H1 (cell line): ENCODE results near the gene OR52E5. TPM values are rescaled to one million over a fixed set of nuclear protein-coding genes. Genes with fewer than 3 reads are reported as not detected.

Experiments used
- CTCF ChIA-PET: fragments of 300-600 bp; sonication (Branson Sonifier 250); formaldehyde crosslinking; loops from one replicate; lab custom pipeline; 2021; ENCODE audit not compliant: partially characterized antibody; lab: Charles Lee
- POLR2A ChIA-PET: fragments of 300-600 bp; sonication (Branson Sonifier 250); formaldehyde crosslinking; loops from one replicate; lab custom pipeline; 2021; ENCODE audit warnings: inconsistent platforms; ENCODE audit not compliant: partially characterized antibody; lab: Charles Lee
- DNase-seq, 2 experiments: peaks; one replicate each; pipeline versions ENCODE4 v3.0.0 to v3.0.0-alpha.2; 2010 to 2022; ENCODE audit warnings: low spot score in 2 of 2, low read depth in 1 of 2, mixed read lengths in 1 of 2
- FAIRE-seq: peaks from 2 replicates; lab custom pipeline; 2011; peaks lifted over from hg19 to GRCh38; lab: Jason Lieb, UNC
- H2AFZ ChIP-seq: 2 replicates; pipeline ENCODE4 v1.8.1; 2012; ENCODE audit warnings: low read length, inconsistent platforms
- H2AK5ac ChIP-seq: 2 replicates; pipeline ENCODE4 v1.6.1; 2013; ENCODE audit warnings: low read depth, low read length
- H2BK120ac ChIP-seq: replicated peaks from 2 replicates; pipeline ENCODE3; 2013; ENCODE audit warnings: low read depth, low read length, inconsistent platforms
- H2BK12ac ChIP-seq: 2 replicates; pipeline ENCODE4 v1.6.1; 2013; ENCODE audit warnings: low read depth, low read length
- H2BK15ac ChIP-seq: 2 replicates; pipeline ENCODE4 v1.6.1; 2013; ENCODE audit warnings: low read length
- H2BK20ac ChIP-seq: 2 replicates; pipeline ENCODE4 v1.6.1; 2013; ENCODE audit warnings: low read length
- H2BK5ac ChIP-seq: 2 replicates; pipeline ENCODE4 v1.6.1; 2013; ENCODE audit warnings: low read depth, low read length
- H3K14ac ChIP-seq: 2 replicates; pipeline ENCODE4 v1.6.1; 2013; ENCODE audit warnings: inconsistent platforms; ENCODE audit not compliant: insufficient read length
- H3K18ac ChIP-seq: 2 replicates; pipeline ENCODE4 v1.6.1; 2013; ENCODE audit warnings: low read length; ENCODE audit errors: extremely low read depth
- H3K23ac ChIP-seq: 2 replicates; pipeline ENCODE4 v1.6.1; 2013; ENCODE audit warnings: inconsistent platforms; ENCODE audit not compliant: insufficient read length
- H3K23me2 ChIP-seq: 2 replicates; pipeline ENCODE4 v1.6.1; 2013; ENCODE audit warnings: low read depth, low read length
- H3K27ac ChIP-seq: 2 replicates; pipeline ENCODE4 v1.6.1; 2011; ENCODE audit warnings: low read depth, low read length, inconsistent platforms
- H3K27me3 ChIP-seq, 4 experiments: replicated peaks in 1 of 4; 1 replicate in 1 of 4; 2 replicates in 3 of 4; pipeline versions ENCODE4 v1.6.1 to v1.8.1; 2011 to 2013; ENCODE audit warnings: low read length in 3 of 4, mild to moderate bottlenecking in 3 of 4, inconsistent platforms in 2 of 4, mixed read lengths in 2 of 4, moderate library complexity in 1 of 4; ENCODE audit not compliant: control insufficient read depth in 3 of 4, insufficient read depth in 3 of 4; ENCODE audit errors: extremely low read depth in 1 of 4
- H3K36me3 ChIP-seq, 4 experiments: 2 replicates each; pipeline versions ENCODE4 v1.6.1 to v1.8.1; 2011 to 2013; ENCODE audit warnings: mild to moderate bottlenecking in 4 of 4, low read length in 3 of 4, moderate library complexity in 2 of 4, control low read depth in 1 of 4, inconsistent platforms in 1 of 4; ENCODE audit not compliant: insufficient read depth in 4 of 4, control insufficient read depth in 2 of 4
- H3K4ac ChIP-seq: replicated peaks from 2 replicates; pipeline ENCODE3; 2013; ENCODE audit warnings: low read length, low read depth, mixed read lengths, inconsistent platforms; ENCODE audit not compliant: insufficient read length
- H3K4me1 ChIP-seq, 4 experiments: replicated peaks in 1 of 4; 1 replicate in 1 of 4; 2 replicates in 3 of 4; pipeline versions ENCODE4 v1.6.1 to v1.8.1; 2011 to 2013; ENCODE audit warnings: low read length in 3 of 4, inconsistent platforms in 2 of 4, mixed read lengths in 1 of 4; ENCODE audit not compliant: insufficient read depth in 4 of 4, control insufficient read depth in 3 of 4
- H3K4me2 ChIP-seq, 2 experiments: 2 replicates each; pipeline versions ENCODE4 v1.6.1 to v1.8.1; 2011 to 2013; ENCODE audit warnings: low read depth in 2 of 2, low read length in 2 of 2, control low read depth in 1 of 2, inconsistent platforms in 1 of 2, mild to moderate bottlenecking in 1 of 2; ENCODE audit not compliant: insufficient read depth in 1 of 2
- H3K4me3 ChIP-seq, 4 experiments: fragments of 200-600, 300-600 bp in 1 of 4; sonication (generic), shearing (Covaris generic), sonication (Bioruptor Twin) in 1 of 4; 2 replicates each; pipeline versions ENCODE4 v1.5.1 to v1.8.1; 2011 to 2016; ENCODE audit warnings: low read length in 4 of 4, low read depth in 3 of 4, control low read depth in 2 of 4, inconsistent platforms in 2 of 4, mild to moderate bottlenecking in 2 of 4, mixed read lengths in 1 of 4, moderate library complexity in 1 of 4; ENCODE audit not compliant: insufficient read depth in 2 of 4; ENCODE audit errors: extremely low read depth in 1 of 4
- H3K56ac ChIP-seq: replicated peaks from 2 replicates; pipeline ENCODE3; 2013; ENCODE audit warnings: low read depth, mild to moderate bottlenecking, mixed read lengths, low read length, inconsistent platforms; ENCODE audit not compliant: insufficient read length
- H3K79me1 ChIP-seq: 2 replicates; pipeline ENCODE4 v1.6.1; 2013; ENCODE audit warnings: low read depth, low read length, control low read depth
- H3K79me2 ChIP-seq, 2 experiments: 2 replicates each; pipeline versions ENCODE4 v1.6.1 to v1.8.1; 2012 to 2013; ENCODE audit warnings: low read length in 2 of 2, mild to moderate bottlenecking in 2 of 2, inconsistent platforms in 1 of 2; ENCODE audit not compliant: insufficient read depth in 2 of 2, control insufficient read depth in 1 of 2
- H3K9ac ChIP-seq, 4 experiments: replicated peaks in 1 of 4; 1 replicate in 1 of 4; 2 replicates in 3 of 4; pipeline versions ENCODE4 v1.6.1 to v1.8.1; 2011 to 2013; ENCODE audit warnings: low read depth in 3 of 4, low read length in 3 of 4, control low read depth in 2 of 4, mild to moderate bottlenecking in 2 of 4, moderate library complexity in 2 of 4, inconsistent platforms in 1 of 4; ENCODE audit errors: extremely low read depth in 1 of 4
- H3K9me3 ChIP-seq, 2 experiments: 2 replicates each; pipeline versions ENCODE4 v1.6.1 to v1.8.1; 2012 to 2013; ENCODE audit warnings: mild to moderate bottlenecking in 2 of 2, moderate library complexity in 2 of 2, control low read depth in 1 of 2, inconsistent platforms in 1 of 2, low read depth in 1 of 2, low read length in 1 of 2, mixed read lengths in 1 of 2; ENCODE audit not compliant: insufficient read depth in 2 of 2
- H4K20me1 ChIP-seq, 2 experiments: replicated peaks in 1 of 2; 2 replicates each; pipeline versions ENCODE3 to v1.8.1; 2011 to 2013; ENCODE audit warnings: inconsistent platforms in 2 of 2, low read length in 2 of 2, mild to moderate bottlenecking in 1 of 2; ENCODE audit not compliant: insufficient read depth in 2 of 2, control insufficient read depth in 1 of 2
- H4K5ac ChIP-seq: 2 replicates; pipeline ENCODE4 v1.6.1; 2013; ENCODE audit warnings: low read length, low read depth, mixed read lengths, inconsistent platforms; ENCODE audit not compliant: insufficient read length
- H4K8ac ChIP-seq: 2 replicates; pipeline ENCODE4 v1.8.0; 2013; ENCODE audit warnings: mild to moderate bottlenecking, moderate library complexity, low read length, inconsistent platforms; ENCODE audit not compliant: insufficient read depth; ENCODE audit errors: extremely low read depth
- H4K91ac ChIP-seq: replicated peaks from 2 replicates; pipeline ENCODE3; 2013; ENCODE audit warnings: low read length, mixed read lengths, inconsistent platforms; ENCODE audit not compliant: insufficient read length
- ATF2 ChIP-seq: IDR thresholded peaks from 2 replicates; pipeline ENCODE4 v1.6.1; 2012; ENCODE audit warnings: low read length, inconsistent platforms
- JUND ChIP-seq: IDR thresholded peaks from 2 replicates; pipeline ENCODE4 v1.6.1; 2011; ENCODE audit warnings: mild to moderate bottlenecking, improper control_type of control experiment, low read length
- KDM1A ChIP-seq: fragments of 200-600, 300-600 bp; sonication (generic); IDR thresholded peaks from 2 replicates; pipeline ENCODE4 v1.7.1; 2016; ENCODE audit warnings: mild to moderate bottlenecking, low read length, borderline replicate concordance
- SIX5 ChIP-seq: IDR thresholded peaks from 2 replicates; pipeline ENCODE4 v1.6.1; 2011; ENCODE audit warnings: mild to moderate bottlenecking, low read depth, low read length
- SP1 ChIP-seq: IDR thresholded peaks from 2 replicates; pipeline ENCODE4 v1.6.1; 2011; ENCODE audit warnings: low read depth, low read length
- SP2 ChIP-seq: IDR thresholded peaks from 2 replicates; pipeline ENCODE4 v1.6.1; 2012; ENCODE audit warnings: mild to moderate bottlenecking, low read length, inconsistent platforms
- SUZ12 ChIP-seq: fragments of 200-600 bp; sonication (generic); IDR thresholded peaks from 2 replicates; pipeline ENCODE4 v1.6.1; 2012; ENCODE audit warnings: mild to moderate bottlenecking, inconsistent platforms, low read length, moderate library complexity, mixed read lengths
- TAF1 ChIP-seq: IDR thresholded peaks from 2 replicates; pipeline ENCODE4 v1.6.1; 2011; ENCODE audit warnings: mild to moderate bottlenecking, low read depth, low read length
- WGBS, 2 experiments: shearing (Covaris generic) in 1 of 2; methylation state at CpG; one replicate each; pipeline versions ENCODE4 v1.1.6 to v1.1.7; 2013 to 2015; ENCODE audit warnings: low lambda C conversion rate in 2 of 2, mixed read lengths in 2 of 2, inconsistent platforms in 1 of 2, low coverage in 1 of 2, missing lambda C conversion rate in 1 of 2; ENCODE audit not compliant: insufficient replicate concordance in 2 of 2, insufficient coverage in 1 of 2, insufficient read length in 1 of 2; ENCODE audit errors: extremely low coverage in 1 of 2, missing lambda C conversion rate in 1 of 2; 5-methylcytosine and 5-hydroxymethylcytosine counted together
- polyA plus RNA-seq, 7 experiments: library from polyadenylated mRNA; depleted of rRNA in 3 of 7; stranded (reverse) in 5 of 7; unstranded in 2 of 7; fragments of >200 nt in 5 of 7; fragments of 200-250 nt in 2 of 7; gene quantifications; 1 replicate in 5 of 7; 2 replicates in 1 of 7; 4 replicates in 1 of 7; pipeline versions ENCODE4 v1.2.1 to v1.2.3, GENCODE V29; 2011 to 2013; ENCODE audit warnings: missing spikeins in 2 of 7, mixed read lengths in 2 of 7
- total RNA-seq: library from RNA; stranded (reverse); fragmentation: NEBNext Ultra II Directional; extraction: Animal tissue kit (Norgen Biotek cat#: 25700); gene quantifications from 2 replicates; pipeline ENCODE4 v1.2.1, GENCODE V29; 2021

The OR52E5 gene
- total and polyA plus RNA-seq, 2 of the 8 experiments (the other 6 are each of a cell fraction or from before 2014, with no cell fraction given): not detected

GRCh38 chr11:5878564-5878963 lies 14.4 kb upstream of the OR52E5 start:
- no peak overlapping the region for H4K5ac ChIP-seq
- CTCF ChIA-PET: interaction anchor here (1.2 kb wide), 1 partner anchor 14 kb away, joined by 3 read pairs; the partner anchor contains the start of gene OR52E5
- no peaks in the 10 kb centered on the region for H3K9me3 ChIP-seq
- H3K14ac ChIP-seq: no peak overlapping the region
- no peak for TF ChIP-seq KDM1A
- TF ChIP-seq SIX5: no peak
- no peak for TF ChIP-seq SUZ12
- no peak for TF ChIP-seq TAF1
- no peak for TF ChIP-seq ATF2
- no peak for TF ChIP-seq SP1
- no peak for TF ChIP-seq SP2
- no peak for TF ChIP-seq JUND
- TF ChIP-seq, all 59 proteins: peak for 0
- no peak overlapping the region for H3K18ac ChIP-seq
- H3K27me3 ChIP-seq: no peaks in the 10 kb centered on the region
- H3K23ac ChIP-seq: no peak overlapping the region
- no peak overlapping the region for H2BK15ac ChIP-seq
- no peak overlapping the region for H2AK5ac ChIP-seq
- FAIRE-seq (no peak), DNase-seq (no peak)
- H3K36me3 ChIP-seq: no peaks in the 10 kb centered on the region
- H2BK120ac ChIP-seq: no peak overlapping the region
- H3K4me1 ChIP-seq: no peaks in the 10 kb centered on the region
- no peak overlapping the region for H2BK12ac ChIP-seq
- H3K79me2 ChIP-seq: no peaks in the 10 kb centered on the region
- no peaks in the 10 kb centered on the region for H3K79me1 ChIP-seq
- H2BK5ac ChIP-seq: no peak overlapping the region
- H3K27ac ChIP-seq: no peak overlapping the region
- H4K8ac ChIP-seq: no peak overlapping the region
- H2AFZ ChIP-seq: no peak overlapping the region
- H3K56ac ChIP-seq: no peak overlapping the region
- H3K9ac ChIP-seq: no peak overlapping the region
- H3K4me2 ChIP-seq: no peak overlapping the region
- WGBS, 2 experiments: 87% methylated on average over 2 of the region's 2 CpGs; no CpG with 5 or more reads in 1 of the 2 experiments
- no peaks in the 10 kb centered on the region for H4K20me1 ChIP-seq
- POLR2A ChIA-PET: no interaction called here
- no peaks in the 10 kb centered on the region for H3K23me2 ChIP-seq
- H4K91ac ChIP-seq: no peak overlapping the region
- H3K4ac ChIP-seq: no peak overlapping the region
- no peak overlapping the region for H2BK20ac ChIP-seq
- H3K4me3 ChIP-seq: no peak overlapping the region
